CD4-positive, alpha-beta T cell treated with Interleukin-10 for 1 hour (primary cell): ENCODE measurements around the gene EYS.

ENCODE experiments used
- DNase-seq: peaks from one replicate; pipeline ENCODE4 v3.0.0-alpha.2; 2020

Gene EYS

GRCh38 chr6:64415926-64416325 lies 1291.1 kb downstream of the EYS start:
- no peak for DNase-seq

DNA sequence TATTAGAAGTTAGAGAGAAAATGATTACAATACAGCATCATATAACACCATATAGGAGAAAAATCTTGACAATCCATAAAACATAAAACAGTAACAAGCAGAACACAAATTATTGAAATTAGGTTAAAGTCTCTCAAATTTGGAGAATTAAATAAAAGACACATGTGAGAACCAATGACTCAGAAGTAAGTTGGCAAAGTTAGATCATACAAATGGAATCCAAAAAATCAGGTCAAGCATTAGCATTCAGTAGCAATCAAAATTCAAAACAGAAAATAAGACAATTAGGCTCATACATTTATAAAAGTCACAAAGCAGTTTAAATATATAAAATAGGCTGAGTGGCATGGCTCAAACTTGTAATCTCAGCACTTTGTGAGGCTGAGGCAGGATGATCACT lies 1295.8 kb downstream of the EYS start:
- DNase-seq, result no peak

DNA sequence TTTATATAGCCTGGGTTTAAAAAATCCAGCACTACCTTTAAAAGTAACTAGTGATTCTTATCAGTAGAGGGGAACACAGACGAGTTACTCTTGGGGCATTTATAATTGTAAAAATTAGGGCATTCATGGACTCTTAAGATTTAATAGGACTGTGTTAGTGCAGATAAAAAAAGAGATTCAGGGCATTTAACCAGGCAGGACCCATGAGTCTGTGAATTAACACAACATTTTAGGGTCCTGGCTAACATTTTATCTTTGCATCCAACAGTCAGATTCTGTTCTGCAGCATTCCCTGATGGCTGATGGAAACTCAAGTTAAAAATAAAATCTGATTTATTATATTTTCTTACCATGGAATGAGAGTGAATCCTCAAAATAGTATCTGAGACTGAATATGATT lies 1297.1 kb downstream of the EYS start:
- DNase-seq, result no peak

DNA sequence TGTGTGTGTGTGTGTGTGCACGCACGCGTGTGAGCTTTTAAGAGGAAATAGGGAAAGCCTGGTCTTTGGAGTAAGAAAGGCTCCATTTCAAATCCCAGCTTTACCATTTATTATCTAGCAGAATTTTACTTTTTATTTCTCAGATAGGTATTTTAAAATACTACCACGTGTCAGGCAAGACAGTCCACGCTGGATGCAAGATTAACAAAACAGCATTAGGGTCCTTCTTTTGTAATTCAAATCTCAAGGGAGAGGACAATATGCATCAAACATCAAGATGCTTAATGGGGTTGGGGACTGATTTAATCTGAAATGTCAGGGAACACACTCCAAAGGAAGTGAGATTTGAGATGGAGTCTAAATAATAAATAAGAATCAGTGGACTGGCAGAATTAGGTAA lies 1302.6 kb downstream of the EYS start:
- DNase-seq, result no peak

GRCh38 chr6:64383277-64383676 lies 1323.7 kb downstream of the EYS start:
- no peak for DNase-seq

GRCh38 chr6:64376394-64376793 lies 1330.6 kb downstream of the EYS start:
- DNase-seq, result no peak

DNA sequence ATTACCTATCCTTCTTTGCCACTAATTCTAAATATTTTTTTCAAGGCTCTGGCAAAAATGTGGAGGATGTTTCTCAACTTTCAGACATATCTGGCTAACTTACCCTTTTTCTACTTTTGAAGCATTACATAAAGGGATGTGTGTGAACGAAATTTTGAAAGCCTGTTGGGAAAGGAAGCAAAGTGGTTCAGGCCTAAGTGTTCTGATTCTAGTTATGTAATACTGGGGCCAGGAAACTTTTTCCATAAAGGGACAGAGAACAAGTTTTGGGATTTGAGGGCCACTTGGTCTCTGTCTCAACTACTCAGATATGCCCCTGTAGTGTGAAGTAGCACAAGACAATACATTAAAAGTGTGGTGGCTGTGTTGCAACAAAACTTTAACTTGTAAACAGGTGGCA lies 1349.6 kb downstream of the EYS start:
- no peak for DNase-seq

GRCh38 chr6:64347411-64347810 lies 1359.6 kb downstream of the EYS start:
- no peak for DNase-seq

GRCh38 chr6:64335195-64335594 lies 1371.8 kb downstream of the EYS start:
- no peak for DNase-seq

DNA sequence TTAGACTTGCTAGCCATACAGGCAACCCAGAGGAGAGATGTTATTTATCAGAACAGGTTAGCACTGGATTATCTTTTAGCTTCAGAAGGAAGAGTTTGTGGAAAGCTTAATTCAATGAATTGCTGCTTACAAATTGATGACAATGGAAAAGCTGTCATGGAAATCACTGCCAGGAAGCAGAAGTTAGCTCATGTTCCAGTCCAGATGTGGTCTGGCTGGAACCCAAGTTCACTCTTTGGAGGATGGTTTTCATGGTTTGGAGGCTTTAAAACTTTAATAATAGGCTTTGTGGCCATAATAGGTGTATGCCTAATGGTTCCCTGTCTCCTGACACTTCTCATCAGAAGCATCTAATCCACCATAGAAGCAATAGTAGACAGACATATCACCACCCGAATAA lies 1372.4 kb downstream of the EYS start:
- DNase-seq, result no peak

- no peak for DNase-seq
Observed at GRCh38 chr6:64330694-64331307, 1376.2 kb downstream of the EYS start.

DNA sequence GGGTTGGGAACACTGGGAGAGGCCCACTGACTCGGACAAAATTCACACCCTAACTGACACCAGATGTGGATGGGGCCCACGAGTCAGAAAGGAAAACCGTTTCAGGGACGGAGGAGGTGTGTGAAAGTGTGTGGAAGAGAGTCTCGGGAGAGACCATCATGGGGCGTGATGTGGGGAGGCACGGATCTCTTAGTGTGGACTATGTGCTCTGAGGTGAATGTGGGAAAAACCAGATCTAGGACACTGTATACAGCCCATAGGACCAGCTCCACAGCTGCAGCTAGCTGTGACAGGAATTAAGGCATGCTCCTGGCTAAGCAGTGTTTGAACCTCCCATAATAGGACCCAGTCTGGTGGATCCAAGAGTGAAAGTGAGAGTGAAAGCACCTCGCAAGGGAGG lies 1380.1 kb downstream of the EYS start:
- DNase-seq, result no peak

GRCh38 chr6:64325093-64325492 lies 1381.9 kb downstream of the EYS start:
- DNase-seq, result no peak

GRCh38 chr6:64310214-64310613 lies 1396.8 kb downstream of the EYS start:
- DNase-seq, result no peak

- DNase-seq, result no peak
Observed at GRCh38 chr6:64301307-64302236, 1405.5 kb downstream of the EYS start.

DNA sequence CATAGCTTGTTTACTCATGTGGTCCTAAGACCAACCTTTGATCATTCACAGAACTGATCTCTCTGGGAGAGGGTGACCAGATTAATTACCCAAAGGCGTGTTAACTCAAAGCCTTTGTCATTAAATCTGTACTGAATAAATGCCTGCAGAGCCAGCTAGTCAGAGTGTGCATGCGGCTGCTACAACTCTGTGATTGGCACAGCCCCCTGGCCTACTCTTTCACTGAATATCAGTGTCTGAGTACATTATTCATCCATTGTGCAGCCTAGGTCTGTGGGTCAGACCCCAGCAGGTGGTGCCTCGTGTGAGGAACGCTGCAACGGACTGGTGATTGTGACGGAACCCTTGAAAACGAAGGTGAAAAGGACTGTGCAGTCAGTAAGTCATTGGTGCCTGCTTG lies 1407.8 kb downstream of the EYS start:
- DNase-seq, result no peak

GRCh38 chr6:64294034-64294433 lies 1413.0 kb downstream of the EYS start:
- DNase-seq, result no peak

DNA sequence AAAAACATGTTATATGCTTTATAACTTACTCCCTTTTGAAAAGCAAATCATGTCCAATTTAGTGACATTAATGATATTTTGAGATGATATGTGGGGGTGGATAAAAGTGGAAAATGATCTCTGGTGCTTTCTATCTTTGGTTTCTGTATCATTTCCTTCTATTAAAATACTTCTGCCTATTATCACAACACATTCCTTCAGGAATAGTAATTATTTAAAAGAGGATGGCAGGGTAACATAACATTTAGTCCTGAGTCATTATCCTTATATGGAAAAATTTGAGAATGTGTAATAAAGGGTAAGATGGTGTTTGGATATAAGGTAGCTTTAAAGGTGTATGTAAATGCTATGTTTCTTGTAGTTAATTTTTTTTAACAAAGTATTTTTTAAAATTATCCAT lies 1413.7 kb downstream of the EYS start:
- DNase-seq, result no peak

DNA sequence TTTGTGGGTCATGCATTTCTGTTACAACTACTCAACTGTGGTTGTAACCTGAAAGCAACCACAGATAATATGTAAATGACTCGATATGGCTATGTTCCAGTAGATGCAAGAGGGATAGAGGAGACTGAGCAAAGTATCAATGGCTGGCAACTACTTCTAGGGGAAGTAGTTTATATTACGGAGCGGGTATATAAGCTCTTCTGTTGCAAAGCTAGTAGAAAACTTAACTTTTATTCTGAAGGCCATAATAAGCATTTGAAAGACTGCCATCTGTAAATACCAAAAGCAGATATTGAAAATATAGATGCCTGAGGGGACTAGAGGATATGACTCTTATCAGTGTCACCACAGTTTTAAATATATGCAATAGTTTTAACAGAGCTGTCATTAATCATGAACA lies 1416.2 kb downstream of the EYS start:
- no peak for DNase-seq

- DNase-seq, result no peak
Observed at GRCh38 chr6:64289931-64290330, 1417.1 kb downstream of the EYS start.

- no peak for DNase-seq
Observed at GRCh38 chr6:64288351-64288750, 1418.7 kb downstream of the EYS start.

DNA sequence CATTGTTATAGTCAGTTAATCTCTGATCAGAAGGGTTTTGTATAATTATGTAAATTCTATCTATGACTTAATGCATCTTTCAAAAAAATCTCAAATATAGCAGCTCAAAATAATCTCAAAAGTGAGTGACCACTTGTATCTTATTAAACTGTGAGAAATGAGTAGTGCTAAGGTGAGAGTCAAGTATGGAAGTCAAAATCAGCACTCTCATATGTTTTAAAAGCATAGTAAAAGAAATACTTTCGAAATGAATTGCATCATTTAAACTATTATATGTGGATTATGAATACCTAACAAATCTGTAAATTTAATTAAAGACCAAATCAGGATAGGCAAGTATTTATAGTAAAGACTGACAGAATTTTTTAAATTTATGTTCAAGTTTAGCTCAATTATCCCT lies 1425.9 kb downstream of the EYS start:
- DNase-seq, result no peak

DNA sequence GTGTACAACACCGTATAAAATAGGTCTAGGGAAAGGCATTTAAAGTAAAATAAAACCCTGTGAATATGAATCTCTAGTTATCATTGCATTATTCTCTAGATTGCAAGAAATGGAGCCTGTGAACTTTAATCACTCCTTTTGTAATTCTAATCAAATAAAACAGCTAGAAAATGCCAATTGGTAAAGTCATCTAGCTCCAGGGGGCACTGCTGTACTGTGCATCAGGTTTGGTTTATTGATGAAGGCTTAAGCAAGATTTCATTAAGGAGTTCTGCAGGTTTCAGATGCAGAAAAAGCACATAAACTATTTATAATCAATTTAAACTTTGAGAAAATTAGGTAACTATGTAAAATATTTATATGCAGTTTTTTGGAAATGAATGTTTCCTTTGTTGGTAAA lies 1426.5 kb downstream of the EYS start:
- DNase-seq, result no peak

- no peak for DNase-seq
Observed at GRCh38 chr6:64270083-64270482, 1436.9 kb downstream of the EYS start.

DNA sequence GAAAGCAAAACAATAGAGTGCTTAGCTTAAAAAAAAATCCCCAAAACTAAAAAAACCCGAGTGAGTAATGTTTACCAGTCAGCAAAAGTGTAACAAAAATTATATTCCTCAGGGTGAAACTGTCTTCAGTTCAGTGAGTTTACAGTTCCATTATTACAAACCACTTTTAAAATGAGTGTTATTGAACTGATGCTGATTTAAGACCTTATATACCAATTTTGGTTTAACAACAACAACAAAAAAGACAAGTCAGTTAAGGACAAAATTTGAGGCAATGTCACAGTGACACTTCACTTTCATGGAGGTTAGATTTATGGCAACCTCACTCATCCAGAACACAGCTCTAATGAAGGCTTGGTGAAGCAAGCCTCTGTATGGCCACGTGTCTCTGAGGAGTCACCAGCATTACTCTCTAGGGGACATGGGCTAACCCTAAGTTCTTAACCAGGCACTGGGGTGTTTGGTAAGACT lies 1440.6 kb downstream of the EYS start:
- no peak for DNase-seq
